K562 (cell line): ENCODE measurements around the gene MTPN. TPM values are rescaled to one million over a fixed set of nuclear protein-coding genes. Genes with fewer than 3 reads are reported as not detected.

Source experiments
- CBFA2T3 ChIP-seq: fragments of 450-650 bp; IDR thresholded peaks from 2 replicates; pipeline ENCODE4 v1.6.1; 2017
- IFI16 ChIP-seq: fragments of 250-450 bp; sonication (Bioruptor Pico); IDR thresholded peaks from 2 replicates; pipeline ENCODE4 v2.1.2; 2022; ENCODE audit warnings: mild to moderate bottlenecking, inconsistent platforms
- KHSRP ChIP-seq: fragments of 450-650 bp; IDR thresholded peaks from 2 replicates; pipeline ENCODE4 v1.6.1; 2017
- MTA2 ChIP-seq: fragments of 450-650 bp; IDR thresholded peaks from 2 replicates; pipeline ENCODE4 v1.6.1; 2016; ENCODE audit warnings: low read depth
- NR4A1 ChIP-seq, 2 experiments: fragments of 250-450 bp in 1 of 2; fragments of 450-650 bp in 1 of 2; sonication (Bioruptor Pico) in 1 of 2; IDR thresholded peaks; 2 replicates each; pipeline versions ENCODE4 v1.4.0 to v1.6.1; 2016 to 2020; ENCODE audit warnings: mild to moderate bottlenecking in 2 of 2, missing compliant biosample characterization in 1 of 2, missing genetic modification characterization in 1 of 2, moderate library complexity in 1 of 2
- POLR3A ChIP-seq: IDR thresholded peaks from 2 replicates; pipeline ENCODE4 v1.6.1; 2011; ENCODE audit warnings: borderline replicate concordance, mild to moderate bottlenecking, moderate library complexity; ENCODE audit not compliant: insufficient read length, insufficient read depth; ENCODE audit errors: extremely low read depth
- SMC3 ChIP-seq: conservative IDR thresholded peaks from 2 replicates; pipeline ENCODE4 v1.6.1; 2011; ENCODE audit warnings: low read depth, low read length, improper control_type of control experiment; ENCODE audit not compliant: insufficient read depth
- SNRNP70 ChIP-seq: fragments of 200-400 bp; formaldehyde crosslinking; optimal IDR thresholded peaks from 2 replicates; pipeline ENCODE3; 2017; ENCODE audit warnings: low read depth, low read length
- ZBED1 ChIP-seq: IDR thresholded peaks from 2 replicates; pipeline ENCODE4 v1.6.1; 2014
- ZEB2 ChIP-seq: fragments of 450-650 bp; IDR thresholded peaks from 2 replicates; pipeline ENCODE4 v1.6.1; 2016
- polyA plus RNA-seq, 8 experiments: library from polyadenylated mRNA; depleted of rRNA in 4 of 8; stranded (reverse) in 5 of 8; unstranded in 3 of 8; fragments of >200 nt; fragmentation: Nextera tagmentation in 2 of 8; fragmentation: Illumina TruSeq in 1 of 8; extraction: Ambion mirVana in 2 of 8; extraction: Trizol in 1 of 8; gene quantifications; 2 replicates each; pipeline versions ENCODE4 v1.2.1 to v1.2.3, GENCODE V29; 2011 to 2014; ENCODE audit warnings: inconsistent platforms in 1 of 8, missing spikeins in 1 of 8
- total RNA-seq, 7 experiments: library from RNA; depleted of rRNA in 6 of 7; stranded (reverse); fragments of >200 nt in 6 of 7; fragmentation: Illumina TruSeq in 2 of 7; extraction: Trizol in 2 of 7; gene quantifications; 2 replicates each; pipeline versions ENCODE4 v1.2.1 to v1.2.3, GENCODE V29; 2011 to 2021; ENCODE audit warnings: low replicate concordance in 1 of 7
- TF ChIP-seq, protein P1 (sequence below): sonication (generic); formaldehyde crosslinking; IDR thresholded peaks from 2 replicates; pipeline ENCODE4 v1.8.1; 2022; ENCODE audit warnings: missing genetic modification reagents
- TF ChIP-seq, protein P2 (sequence below): sonication (generic); formaldehyde crosslinking; IDR thresholded peaks from 2 replicates; pipeline ENCODE4 v1.9.0; 2022; ENCODE audit warnings: mild to moderate bottlenecking, missing genetic modification reagents
- TF ChIP-seq, protein P3 (sequence below), 3 experiments: IDR thresholded peaks in 2 of 3; conservative IDR thresholded peaks in 1 of 3; 2 replicates each; pipeline ENCODE4 v1.5.1; 2011 to 2012; ENCODE audit warnings: low read length in 3 of 3, mild to moderate bottlenecking in 3 of 3, control low read depth in 2 of 3, improper control_type of control experiment in 1 of 3, inconsistent platforms in 1 of 3, low read depth in 1 of 3, mixed read lengths in 1 of 3, moderate library complexity in 1 of 3; ENCODE audit not compliant: insufficient read depth in 2 of 3
- TF ChIP-seq, protein P4 (sequence below): sonication (generic); formaldehyde crosslinking; IDR thresholded peaks from 2 replicates; pipeline ENCODE4 v1.8.0; 2022; ENCODE audit warnings: missing genetic modification reagents, mild to moderate bottlenecking, borderline replicate concordance
- TF ChIP-seq, protein P5 (sequence below), 2 experiments: fragments of 250-450 bp in 1 of 2; fragments of 450-650 bp in 1 of 2; sonication (Bioruptor Pico) in 1 of 2; IDR thresholded peaks; 2 replicates each; pipeline versions ENCODE4 v1.6.1 to v1.8.0; 2016 to 2021; ENCODE audit warnings: mild to moderate bottlenecking in 2 of 2, moderate library complexity in 2 of 2, missing compliant biosample characterization in 1 of 2, missing genetic modification characterization in 1 of 2

Gene MTPN
- total and polyA plus RNA-seq, 9 of the 15 experiments (the other 6 are each of a cell fraction or from before 2014, with no cell fraction given), result 68.5 to 261 (median 156) TPM

DNA sequence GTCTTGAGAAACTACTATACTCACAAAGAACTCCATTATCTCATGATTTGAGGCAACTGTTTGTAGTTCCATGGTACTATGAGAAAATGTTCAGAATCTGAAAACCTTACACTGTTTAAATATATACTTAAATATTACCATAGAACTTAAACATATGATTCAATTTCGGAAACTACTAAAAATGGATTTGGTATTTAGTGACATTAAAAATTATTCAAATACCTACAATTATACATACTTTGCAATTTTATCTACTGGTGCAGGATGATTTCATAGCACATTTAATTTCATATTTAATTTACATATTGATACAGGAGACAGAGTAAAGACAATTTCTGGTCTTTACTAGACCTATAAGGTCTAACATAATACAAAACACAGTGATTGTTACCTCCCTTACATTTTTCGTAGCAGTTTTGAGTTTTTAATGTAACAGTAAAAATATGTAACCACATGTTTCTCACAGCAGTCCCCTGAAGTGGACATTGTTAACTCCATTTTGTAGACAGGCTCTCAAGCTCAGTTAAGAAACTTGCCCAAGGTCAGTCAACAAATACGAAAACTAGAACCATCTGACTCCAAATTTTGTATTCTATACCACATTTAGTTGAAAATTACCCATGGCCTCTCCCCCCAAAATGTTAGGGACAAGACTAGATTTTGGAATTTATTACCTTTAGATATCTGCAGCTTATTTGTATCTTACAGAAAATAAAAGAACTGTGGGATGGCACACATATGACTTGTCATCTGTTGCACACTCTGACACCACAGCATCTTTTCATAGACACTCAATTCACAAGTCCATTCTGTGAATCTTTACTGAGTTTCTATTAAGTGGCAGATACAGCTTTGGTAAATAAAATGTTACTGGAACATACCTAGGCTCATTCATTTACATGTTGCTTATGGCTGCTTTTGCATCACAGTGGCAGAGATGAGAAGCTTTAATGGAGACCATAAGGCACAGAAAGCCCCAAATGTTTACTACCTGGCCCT lies 36.8 kb downstream of the MTPN start (continued):
- TF ChIP-seq IFI16 (CRISPR knock-in tag), result peak; percentile 87
- TF ChIP-seq POLR3A, result no peak
- TF ChIP-seq, protein P1, sequence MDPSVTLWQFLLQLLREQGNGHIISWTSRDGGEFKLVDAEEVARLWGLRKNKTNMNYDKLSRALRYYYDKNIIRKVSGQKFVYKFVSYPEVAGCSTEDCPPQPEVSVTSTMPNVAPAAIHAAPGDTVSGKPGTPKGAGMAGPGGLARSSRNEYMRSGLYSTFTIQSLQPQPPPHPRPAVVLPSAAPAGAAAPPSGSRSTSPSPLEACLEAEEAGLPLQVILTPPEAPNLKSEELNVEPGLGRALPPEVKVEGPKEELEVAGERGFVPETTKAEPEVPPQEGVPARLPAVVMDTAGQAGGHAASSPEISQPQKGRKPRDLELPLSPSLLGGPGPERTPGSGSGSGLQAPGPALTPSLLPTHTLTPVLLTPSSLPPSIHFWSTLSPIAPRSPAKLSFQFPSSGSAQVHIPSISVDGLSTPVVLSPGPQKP (CRISPR knock-in tag), result no peak
- TF ChIP-seq, protein P2, sequence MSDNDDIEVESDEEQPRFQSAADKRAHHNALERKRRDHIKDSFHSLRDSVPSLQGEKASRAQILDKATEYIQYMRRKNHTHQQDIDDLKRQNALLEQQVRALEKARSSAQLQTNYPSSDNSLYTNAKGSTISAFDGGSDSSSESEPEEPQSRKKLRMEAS (CRISPR knock-in tag), result no peak
- TF ChIP-seq SNRNP70, result no peak
- TF ChIP-seq, protein P3, sequence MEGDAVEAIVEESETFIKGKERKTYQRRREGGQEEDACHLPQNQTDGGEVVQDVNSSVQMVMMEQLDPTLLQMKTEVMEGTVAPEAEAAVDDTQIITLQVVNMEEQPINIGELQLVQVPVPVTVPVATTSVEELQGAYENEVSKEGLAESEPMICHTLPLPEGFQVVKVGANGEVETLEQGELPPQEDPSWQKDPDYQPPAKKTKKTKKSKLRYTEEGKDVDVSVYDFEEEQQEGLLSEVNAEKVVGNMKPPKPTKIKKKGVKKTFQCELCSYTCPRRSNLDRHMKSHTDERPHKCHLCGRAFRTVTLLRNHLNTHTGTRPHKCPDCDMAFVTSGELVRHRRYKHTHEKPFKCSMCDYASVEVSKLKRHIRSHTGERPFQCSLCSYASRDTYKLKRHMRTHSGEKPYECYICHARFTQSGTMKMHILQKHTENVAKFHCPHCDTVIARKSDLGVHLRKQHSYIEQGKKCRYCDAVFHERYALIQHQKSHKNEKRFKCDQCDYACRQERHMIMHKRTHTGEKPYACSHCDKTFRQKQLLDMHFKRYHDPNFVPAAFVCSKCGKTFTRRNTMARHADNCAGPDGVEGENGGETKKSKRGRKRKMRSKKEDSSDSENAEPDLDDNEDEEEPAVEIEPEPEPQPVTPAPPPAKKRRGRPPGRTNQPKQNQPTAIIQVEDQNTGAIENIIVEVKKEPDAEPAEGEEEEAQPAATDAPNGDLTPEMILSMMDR (IDR thresholded peaks at IDR 0.05 in 2 of 3, conservative IDR thresholded peaks at IDR 0.05 in 1 of 3; ENCODE audit: insufficient read depth in 2 of 3, low read depth in 1 of 3, low read length in 3 of 3), result no peak
- TF ChIP-seq CBFA2T3, result no peak
- no peak for TF ChIP-seq SMC3
- TF ChIP-seq ZBED1, result no peak
- no peak for TF ChIP-seq MTA2
- no peak for TF ChIP-seq KHSRP
- no peak for TF ChIP-seq ZEB2
- TF ChIP-seq, protein P4, sequence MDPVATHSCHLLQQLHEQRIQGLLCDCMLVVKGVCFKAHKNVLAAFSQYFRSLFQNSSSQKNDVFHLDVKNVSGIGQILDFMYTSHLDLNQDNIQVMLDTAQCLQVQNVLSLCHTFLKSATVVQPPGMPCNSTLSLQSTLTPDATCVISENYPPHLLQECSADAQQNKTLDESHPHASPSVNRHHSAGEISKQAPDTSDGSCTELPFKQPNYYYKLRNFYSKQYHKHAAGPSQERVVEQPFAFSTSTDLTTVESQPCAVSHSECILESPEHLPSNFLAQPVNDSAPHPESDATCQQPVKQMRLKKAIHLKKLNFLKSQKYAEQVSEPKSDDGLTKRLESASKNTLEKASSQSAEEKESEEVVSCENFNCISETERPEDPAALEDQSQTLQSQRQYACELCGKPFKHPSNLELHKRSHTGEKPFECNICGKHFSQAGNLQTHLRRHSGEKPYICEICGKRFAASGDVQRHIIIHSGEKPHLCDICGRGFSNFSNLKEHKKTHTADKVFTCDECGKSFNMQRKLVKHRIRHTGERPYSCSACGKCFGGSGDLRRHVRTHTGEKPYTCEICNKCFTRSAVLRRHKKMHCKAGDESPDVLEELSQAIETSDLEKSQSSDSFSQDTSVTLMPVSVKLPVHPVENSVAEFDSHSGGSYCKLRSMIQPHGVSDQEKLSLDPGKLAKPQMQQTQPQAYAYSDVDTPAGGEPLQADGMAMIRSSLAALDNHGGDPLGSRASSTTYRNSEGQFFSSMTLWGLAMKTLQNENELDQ (CRISPR knock-in tag), result no peak
- TF ChIP-seq NR4A1 (CRISPR knock-in tag; IDR thresholded peaks at IDR 0.05), result no peak
- peak; percentile 81; the same call in 1 of the 2 replicates for TF ChIP-seq NR4A1 (tag; IDR thresholded peaks at IDR 0.05)
- TF ChIP-seq, protein P5, sequence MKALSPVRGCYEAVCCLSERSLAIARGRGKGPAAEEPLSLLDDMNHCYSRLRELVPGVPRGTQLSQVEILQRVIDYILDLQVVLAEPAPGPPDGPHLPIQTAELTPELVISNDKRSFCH (CRISPR knock-in tag; IDR thresholded peaks at IDR 0.05), result no peak
- TF ChIP-seq, protein P5 (tag; IDR thresholded peaks at IDR 0.05), result peak; percentile 85; the same call in 1 of the 2 replicates
